ENCODE measurements around the gene DNAJC12.

DNA sequence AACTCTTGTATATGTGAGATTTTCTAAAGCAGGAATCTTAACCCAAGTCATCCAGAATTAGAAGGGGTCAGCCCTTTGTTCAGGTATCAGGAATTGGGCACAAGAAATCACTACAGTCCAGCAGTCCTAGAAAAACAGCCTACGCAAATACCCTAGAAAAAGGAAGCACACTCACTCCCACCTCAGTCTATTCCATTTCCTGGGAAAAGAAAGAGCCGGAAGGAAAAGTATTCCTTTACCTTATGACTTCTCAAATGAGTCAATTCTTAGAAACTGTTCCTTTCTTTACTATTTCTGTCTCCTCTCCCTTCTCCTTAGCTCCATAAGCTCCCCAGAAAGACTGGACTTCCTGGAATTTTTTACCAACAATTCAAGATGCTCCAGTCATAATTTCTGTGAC is 62.7 kb downstream of the DNAJC12 start:
- TF ChIP-seq REST (IDR thresholded peaks at IDR 0.05; ENCODE audit: low read depth) (no peak), POLR2AphosphoS5 (IDR thresholded peaks at IDR 0.05; ENCODE audit: low read depth, low read length) (no peak), FOSL1 (IDR thresholded peaks at IDR 0.05; ENCODE audit: low read depth) (no peak), CTCF (IDR thresholded peaks at IDR 0.05 in 2 of 3, conservative IDR thresholded peaks at IDR 0.05 in 1 of 3; ENCODE audit: borderline replicate concordance in 1 of 3, insufficient read depth in 1 of 3, low read depth in 2 of 3, low read length in 2 of 3) (no peak), ATF3 (IDR thresholded peaks at IDR 0.05) (no peak), EZH2 (IDR thresholded peaks at IDR 0.05) (no peak), EGR1 (IDR thresholded peaks at IDR 0.05; ENCODE audit: low read depth) (no peak), POLR2A (IDR thresholded peaks at IDR 0.05; ENCODE audit: borderline replicate concordance, extremely low read depth, insufficient read depth, insufficient read length) (no peak), EZH2phosphoT487 (IDR thresholded peaks at IDR 0.05; ENCODE audit: borderline replicate concordance) (no peak), SRF (IDR thresholded peaks at IDR 0.05; ENCODE audit: low read depth) (no peak)
- TF ChIP-seq, protein P1, sequence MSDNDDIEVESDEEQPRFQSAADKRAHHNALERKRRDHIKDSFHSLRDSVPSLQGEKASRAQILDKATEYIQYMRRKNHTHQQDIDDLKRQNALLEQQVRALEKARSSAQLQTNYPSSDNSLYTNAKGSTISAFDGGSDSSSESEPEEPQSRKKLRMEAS (IDR thresholded peaks at IDR 0.05), result no peak
- TF ChIP-seq, protein P2, sequence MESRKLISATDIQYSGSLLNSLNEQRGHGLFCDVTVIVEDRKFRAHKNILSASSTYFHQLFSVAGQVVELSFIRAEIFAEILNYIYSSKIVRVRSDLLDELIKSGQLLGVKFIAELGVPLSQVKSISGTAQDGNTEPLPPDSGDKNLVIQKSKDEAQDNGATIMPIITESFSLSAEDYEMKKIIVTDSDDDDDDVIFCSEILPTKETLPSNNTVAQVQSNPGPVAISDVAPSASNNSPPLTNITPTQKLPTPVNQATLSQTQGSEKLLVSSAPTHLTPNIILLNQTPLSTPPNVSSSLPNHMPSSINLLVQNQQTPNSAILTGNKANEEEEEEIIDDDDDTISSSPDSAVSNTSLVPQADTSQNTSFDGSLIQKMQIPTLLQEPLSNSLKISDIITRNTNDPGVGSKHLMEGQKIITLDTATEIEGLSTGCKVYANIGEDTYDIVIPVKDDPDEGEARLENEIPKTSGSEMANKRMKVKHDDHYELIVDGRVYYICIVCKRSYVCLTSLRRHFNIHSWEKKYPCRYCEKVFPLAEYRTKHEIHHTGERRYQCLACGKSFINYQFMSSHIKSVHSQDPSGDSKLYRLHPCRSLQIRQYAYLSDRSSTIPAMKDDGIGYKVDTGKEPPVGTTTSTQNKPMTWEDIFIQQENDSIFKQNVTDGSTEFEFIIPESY (IDR thresholded peaks at IDR 0.05; ENCODE audit: extremely low read depth, insufficient replicate concordance, low read length), result no peak

Data from HCT116 (cell line).